Activated naive CD8-positive, alpha-beta T cell treated with anti-CD3 and anti-CD28 coated beads, Interleukin-2, amount 50 U/mL, for 24 hours (primary cell): Measurements from ENCODE around the gene KCNK1.
A peak's percentile ranks its signal among the peaks of the same experiment; 100 is the strongest.
"Not testable (repeated sequence)": the region's sequence is repeated elsewhere in the genome, so short reads cannot be mapped to it uniquely, and the experiment has no call there.

ENCODE experiments used
- ATAC-seq: fragments of 150-1000 bp; cut with Tn5 transposase; one replicate; pipeline ENCODE4 v1.10.0; 2021
- DNase-seq: peaks from one replicate; pipeline ENCODE4 v3.0.0; 2021
- H3K27ac Mint-ChIP-seq: one replicate; pipeline ENCODE4 v1.8.0; 2021; ENCODE audit warnings: mild to moderate bottlenecking, mixed read lengths
- H3K27me3 Mint-ChIP-seq: one replicate; pipeline ENCODE4 v1.8.0; 2021; ENCODE audit warnings: mixed read lengths
- H3K36me3 Mint-ChIP-seq: one replicate; pipeline ENCODE4 v1.8.0; 2021; ENCODE audit warnings: low read depth, mixed read lengths
- H3K4me1 Mint-ChIP-seq: one replicate; pipeline ENCODE4 v1.8.0; 2021; ENCODE audit warnings: mixed read lengths
- H3K4me3 Mint-ChIP-seq: one replicate; pipeline ENCODE4 v1.8.0; 2021; ENCODE audit warnings: mild to moderate bottlenecking, moderate library complexity, mixed read lengths
- H3K9me3 Mint-ChIP-seq: one replicate; pipeline ENCODE4 v1.8.0; 2021; ENCODE audit warnings: mixed read lengths

Gene KCNK1

GRCh38 chr1:233617025-233617424 is 3.1 kb downstream of the KCNK1 start:
- Mint-ChIP-seq H3K27me3 (peaks cover 51% of the 10 kb centered on the region), H3K9me3 (no peaks in the 10 kb centered on the region), H3K27ac (no peak overlapping the region), H3K36me3 (no peaks in the 10 kb centered on the region), H3K4me3 (no peak overlapping the region), H3K4me1 (no peaks in the 10 kb centered on the region)
- ATAC-seq = no peak
- DNase-seq = no peak

- not testable (repeated sequence) for DNase-seq, H3K36me3 Mint-ChIP-seq, H3K4me3 Mint-ChIP-seq, H3K9me3 Mint-ChIP-seq, H3K4me1 Mint-ChIP-seq, H3K27ac Mint-ChIP-seq, ATAC-seq
- H3K27me3 Mint-ChIP-seq = peaks cover 44% of the 10 kb centered on the region
These were observed 5.5 kb downstream of the KCNK1 start for GRCh38 chr1:233619414-233619813.

- ATAC-seq (no peak), DNase-seq (no peak)
- Mint-ChIP-seq H3K27ac (no peak overlapping the region), H3K9me3 (no peaks in the 10 kb centered on the region), H3K36me3 (no peaks in the 10 kb centered on the region), H3K27me3 (peaks cover 38% of the 10 kb centered on the region), H3K4me3 (no peak overlapping the region), H3K4me1 (no peaks in the 10 kb centered on the region)
These were observed 6.2 kb downstream of the KCNK1 start for GRCh38 chr1:233620065-233620464.

- H3K4me1 Mint-ChIP-seq = no peaks in the 10 kb centered on the region
- no peak overlapping the region for H3K27ac Mint-ChIP-seq
- H3K4me3 Mint-ChIP-seq = no peak overlapping the region
- no peaks in the 10 kb centered on the region for H3K9me3 Mint-ChIP-seq
- no peaks in the 10 kb centered on the region for H3K36me3 Mint-ChIP-seq
- DNase-seq = no peak
- ATAC-seq = no peak
- peaks cover 27% of the 10 kb centered on the region for H3K27me3 Mint-ChIP-seq
These were observed 8.0 kb downstream of the KCNK1 start for GRCh38 chr1:233621923-233622322.

GRCh38 chr1:233624289-233624688 is 10.4 kb downstream of the KCNK1 start:
- Mint-ChIP-seq H3K27ac (no peak overlapping the region), H3K9me3 (no peaks in the 10 kb centered on the region)
- no peak for DNase-seq

GRCh38 chr1:233625087-233625486 is 11.2 kb downstream of the KCNK1 start:
- Mint-ChIP-seq H3K36me3 (no peaks in the 10 kb centered on the region), H3K27me3 (peaks cover 13% of the 10 kb centered on the region), H3K27ac (no peak overlapping the region), H3K9me3 (no peaks in the 10 kb centered on the region), H3K4me1 (no peaks in the 10 kb centered on the region), H3K4me3 (no peak overlapping the region)
- DNase-seq (no peak), ATAC-seq (no peak)

More at GRCh38 chr1:233624289-233624688, 10.4 kb downstream of the KCNK1 start:
- H3K4me3 Mint-ChIP-seq = no peak overlapping the region
- no peak for ATAC-seq
- no peaks in the 10 kb centered on the region for H3K4me1 Mint-ChIP-seq
- no peaks in the 10 kb centered on the region for H3K36me3 Mint-ChIP-seq
- peaks cover 15% of the 10 kb centered on the region for H3K27me3 Mint-ChIP-seq

GRCh38 chr1:233625510-233625981 is 11.6 kb downstream of the KCNK1 start:
- Mint-ChIP-seq H3K36me3 (no peaks in the 10 kb centered on the region), H3K9me3 (no peaks in the 10 kb centered on the region), H3K27me3 (peaks cover 13% of the 10 kb centered on the region), H3K4me3 (no peak overlapping the region), H3K4me1 (no peaks in the 10 kb centered on the region), H3K27ac (no peak overlapping the region)
- no peak for DNase-seq
- no peak for ATAC-seq

GRCh38 chr1:233627376-233627775 is 13.5 kb downstream of the KCNK1 start:
- H3K9me3 Mint-ChIP-seq = no peaks in the 10 kb centered on the region
- H3K27me3 Mint-ChIP-seq = peaks cover 13% of the 10 kb centered on the region
- no peaks in the 10 kb centered on the region for H3K4me1 Mint-ChIP-seq
- no peaks in the 10 kb centered on the region for H3K36me3 Mint-ChIP-seq
- H3K27ac Mint-ChIP-seq = no peak overlapping the region
- DNase-seq (no peak), ATAC-seq (peak; percentile 57)
- H3K4me3 Mint-ChIP-seq = no peak overlapping the region

- no peaks in the 10 kb centered on the region for H3K4me1 Mint-ChIP-seq
- DNase-seq = no peak
- ATAC-seq = peak; percentile 60
These were observed 13.9 kb downstream of the KCNK1 start for GRCh38 chr1:233627823-233628222.

GRCh38 chr1:233629305-233629935 is 15.5 kb downstream of the KCNK1 start:
- no peak overlapping the region for H3K27ac Mint-ChIP-seq
- H3K4me1 Mint-ChIP-seq = no peaks in the 10 kb centered on the region
- H3K9me3 Mint-ChIP-seq = no peaks in the 10 kb centered on the region
- H3K36me3 Mint-ChIP-seq = no peaks in the 10 kb centered on the region
- ATAC-seq (no peak), DNase-seq (no peak)
- no peak overlapping the region for H3K4me3 Mint-ChIP-seq
- H3K27me3 Mint-ChIP-seq = peaks cover 6% of the 10 kb centered on the region

More at GRCh38 chr1:233627823-233628222, 13.9 kb downstream of the KCNK1 start:
- H3K4me3 Mint-ChIP-seq = no peak overlapping the region
- H3K27ac Mint-ChIP-seq = no peak overlapping the region
- no peaks in the 10 kb centered on the region for H3K36me3 Mint-ChIP-seq
- no peaks in the 10 kb centered on the region for H3K9me3 Mint-ChIP-seq
- peaks cover 8% of the 10 kb centered on the region for H3K27me3 Mint-ChIP-seq

GRCh38 chr1:233631810-233632405 is 18.0 kb downstream of the KCNK1 start:
- Mint-ChIP-seq H3K27me3 (peaks cover 9% of the 10 kb centered on the region), H3K9me3 (peaks cover 8% of the 10 kb centered on the region), H3K4me1 (no peaks in the 10 kb centered on the region), H3K4me3 (no peak overlapping the region), H3K36me3 (no peaks in the 10 kb centered on the region), H3K27ac (no peak overlapping the region)
- ATAC-seq = no peak
- DNase-seq = no peak

- H3K27ac Mint-ChIP-seq = no peak overlapping the region
- no peak for ATAC-seq
- no peaks in the 10 kb centered on the region for H3K4me1 Mint-ChIP-seq
- no peak overlapping the region for H3K4me3 Mint-ChIP-seq
- H3K27me3 Mint-ChIP-seq = peaks cover 13% of the 10 kb centered on the region
- DNase-seq = no peak
- peaks cover 8% of the 10 kb centered on the region for H3K9me3 Mint-ChIP-seq
- H3K36me3 Mint-ChIP-seq = no peaks in the 10 kb centered on the region
These were observed 18.5 kb downstream of the KCNK1 start for GRCh38 chr1:233632436-233632835.

GRCh38 chr1:233635765-233636502 is 22.0 kb downstream of the KCNK1 start:
- H3K36me3 Mint-ChIP-seq = no peaks in the 10 kb centered on the region
- peaks cover 8% of the 10 kb centered on the region for H3K9me3 Mint-ChIP-seq
- no peaks in the 10 kb centered on the region for H3K4me1 Mint-ChIP-seq
- H3K27me3 Mint-ChIP-seq = peaks cover 12% of the 10 kb centered on the region
- H3K27ac Mint-ChIP-seq = no peak overlapping the region
- ATAC-seq (no peak), DNase-seq (no peak)
- H3K4me3 Mint-ChIP-seq = no peak overlapping the region

GRCh38 chr1:233636503-233636877 is 22.6 kb downstream of the KCNK1 start:
- Mint-ChIP-seq H3K27me3 (peaks cover 12% of the 10 kb centered on the region), H3K27ac (no peak overlapping the region)

GRCh38 chr1:233638513-233638912 is 24.6 kb downstream of the KCNK1 start:
- no peak for DNase-seq
- Mint-ChIP-seq H3K27ac (no peak overlapping the region), H3K9me3 (peaks cover 8% of the 10 kb centered on the region), H3K4me1 (no peaks in the 10 kb centered on the region), H3K27me3 (peaks cover 16% of the 10 kb centered on the region), H3K36me3 (no peaks in the 10 kb centered on the region), H3K4me3 (no peak overlapping the region)
- ATAC-seq = no peak

More at GRCh38 chr1:233636503-233636877, 22.6 kb downstream of the KCNK1 start:
- Mint-ChIP-seq H3K4me3 (no peak overlapping the region), H3K36me3 (no peaks in the 10 kb centered on the region), H3K9me3 (peaks cover 8% of the 10 kb centered on the region), H3K4me1 (no peaks in the 10 kb centered on the region)
- ATAC-seq = no peak
- DNase-seq = no peak
